Measurements from ENCODE around the gene MRM1.

The MRM1 gene

DNA sequence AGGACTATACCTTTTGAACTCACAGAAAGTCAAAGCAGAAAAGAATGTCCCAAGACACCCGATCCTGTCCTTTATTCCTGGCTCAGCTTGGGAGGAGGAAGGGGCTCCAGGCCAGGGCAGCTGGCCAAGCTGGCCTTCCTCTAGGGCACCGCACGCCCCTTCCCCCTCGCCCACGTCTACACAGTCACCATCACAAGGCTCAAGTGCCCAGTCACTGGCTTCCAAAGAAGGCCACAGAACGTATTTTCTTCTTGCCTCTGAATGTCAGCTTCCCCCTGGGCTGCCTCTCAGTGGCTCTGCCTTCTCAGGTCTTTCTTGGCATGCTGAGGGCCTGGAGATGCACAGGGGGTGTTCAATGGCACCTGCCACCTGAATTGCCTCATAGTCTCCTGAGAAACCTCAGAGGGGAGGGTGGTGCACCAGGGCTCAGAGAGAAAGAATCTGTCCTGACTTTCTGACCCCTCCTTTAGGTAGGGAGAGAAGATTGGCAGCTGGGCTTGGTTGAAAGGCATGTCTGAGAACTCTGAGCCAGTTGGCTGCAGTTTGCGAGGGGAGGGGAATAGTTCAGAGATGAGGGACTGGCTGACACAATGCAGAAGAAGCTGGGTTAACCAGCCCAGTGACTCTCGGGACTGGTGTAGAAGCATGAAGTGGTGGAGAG, 7.6 kb upstream of the MRM1 start:
- TF ChIP-seq, protein P1, sequence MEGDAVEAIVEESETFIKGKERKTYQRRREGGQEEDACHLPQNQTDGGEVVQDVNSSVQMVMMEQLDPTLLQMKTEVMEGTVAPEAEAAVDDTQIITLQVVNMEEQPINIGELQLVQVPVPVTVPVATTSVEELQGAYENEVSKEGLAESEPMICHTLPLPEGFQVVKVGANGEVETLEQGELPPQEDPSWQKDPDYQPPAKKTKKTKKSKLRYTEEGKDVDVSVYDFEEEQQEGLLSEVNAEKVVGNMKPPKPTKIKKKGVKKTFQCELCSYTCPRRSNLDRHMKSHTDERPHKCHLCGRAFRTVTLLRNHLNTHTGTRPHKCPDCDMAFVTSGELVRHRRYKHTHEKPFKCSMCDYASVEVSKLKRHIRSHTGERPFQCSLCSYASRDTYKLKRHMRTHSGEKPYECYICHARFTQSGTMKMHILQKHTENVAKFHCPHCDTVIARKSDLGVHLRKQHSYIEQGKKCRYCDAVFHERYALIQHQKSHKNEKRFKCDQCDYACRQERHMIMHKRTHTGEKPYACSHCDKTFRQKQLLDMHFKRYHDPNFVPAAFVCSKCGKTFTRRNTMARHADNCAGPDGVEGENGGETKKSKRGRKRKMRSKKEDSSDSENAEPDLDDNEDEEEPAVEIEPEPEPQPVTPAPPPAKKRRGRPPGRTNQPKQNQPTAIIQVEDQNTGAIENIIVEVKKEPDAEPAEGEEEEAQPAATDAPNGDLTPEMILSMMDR (IDR thresholded peaks at IDR 0.05; ENCODE audit: borderline replicate concordance, insufficient read depth, low read depth, low read length): no peak
- no peak overlapping the region for H3K4me3 ChIP-seq (ENCODE audit: low read depth, low read length)

DNA sequence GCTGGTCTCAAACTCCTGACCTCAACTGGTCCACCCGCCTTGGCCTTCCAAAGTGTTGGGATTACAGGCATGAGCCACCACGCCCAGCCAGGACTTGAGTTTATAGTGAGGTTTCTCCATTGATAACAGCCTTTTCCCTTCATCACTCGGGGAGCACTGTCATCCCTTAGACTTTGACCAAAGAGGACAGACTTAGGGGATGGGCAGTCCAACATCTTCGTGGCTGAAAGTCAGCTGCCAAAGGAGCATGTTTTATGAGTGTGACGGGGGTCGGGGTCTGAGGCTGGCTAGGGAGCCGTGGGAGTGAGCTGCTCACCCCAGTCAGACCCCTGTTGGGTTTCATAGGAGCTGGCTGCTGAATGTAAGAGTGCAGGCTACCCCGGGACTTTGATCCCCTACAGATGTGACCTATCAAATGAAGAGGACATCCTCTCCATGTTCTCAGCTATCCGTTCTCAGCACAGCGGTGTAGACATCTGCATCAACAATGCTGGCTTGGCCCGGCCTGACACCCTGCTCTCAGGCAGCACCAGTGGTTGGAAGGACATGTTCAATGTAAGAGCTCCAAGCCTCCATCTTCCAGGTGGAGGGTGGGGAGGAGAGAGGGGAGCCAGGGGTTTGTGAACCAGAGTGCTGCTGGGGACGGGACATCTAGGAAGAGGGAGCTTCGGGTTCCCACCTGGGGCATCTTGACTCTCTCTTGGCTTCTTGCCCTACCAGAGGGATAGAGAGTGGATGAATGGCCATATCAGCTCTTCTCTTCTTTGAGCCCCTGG, 6.6 kb upstream of the MRM1 start:
- TF ChIP-seq, protein P1 (IDR thresholded peaks at IDR 0.05; ENCODE audit: borderline replicate concordance, insufficient read depth, low read depth, low read length): no peak
- no peak overlapping the region for H3K4me3 ChIP-seq (ENCODE audit: low read depth, low read length)

DNA sequence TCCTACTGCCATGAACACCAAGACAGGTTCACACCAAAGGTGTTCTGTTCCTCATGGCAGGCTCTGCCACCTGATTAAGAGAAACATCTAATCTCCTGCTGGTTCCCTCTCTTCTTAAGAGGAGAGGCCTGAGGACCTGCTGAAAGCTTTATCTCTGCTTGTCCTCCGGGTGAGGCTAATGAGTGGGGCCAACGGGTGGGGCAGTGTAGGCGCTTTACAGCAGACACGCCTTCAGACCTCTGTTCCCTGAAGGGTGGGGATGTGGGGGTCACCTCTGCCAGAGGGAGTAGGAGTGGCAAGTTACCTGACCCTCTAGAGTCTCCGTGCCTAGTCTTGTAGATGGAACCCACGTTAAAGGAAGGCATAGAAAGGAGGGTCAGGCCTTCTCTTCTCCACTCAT, 4.2 kb upstream of the MRM1 start:
- TF ChIP-seq, protein P1 (IDR thresholded peaks at IDR 0.05; ENCODE audit: borderline replicate concordance, insufficient read depth, low read depth, low read length): no peak
- no peak overlapping the region for H3K4me3 ChIP-seq (ENCODE audit: low read depth, low read length)

DNA sequence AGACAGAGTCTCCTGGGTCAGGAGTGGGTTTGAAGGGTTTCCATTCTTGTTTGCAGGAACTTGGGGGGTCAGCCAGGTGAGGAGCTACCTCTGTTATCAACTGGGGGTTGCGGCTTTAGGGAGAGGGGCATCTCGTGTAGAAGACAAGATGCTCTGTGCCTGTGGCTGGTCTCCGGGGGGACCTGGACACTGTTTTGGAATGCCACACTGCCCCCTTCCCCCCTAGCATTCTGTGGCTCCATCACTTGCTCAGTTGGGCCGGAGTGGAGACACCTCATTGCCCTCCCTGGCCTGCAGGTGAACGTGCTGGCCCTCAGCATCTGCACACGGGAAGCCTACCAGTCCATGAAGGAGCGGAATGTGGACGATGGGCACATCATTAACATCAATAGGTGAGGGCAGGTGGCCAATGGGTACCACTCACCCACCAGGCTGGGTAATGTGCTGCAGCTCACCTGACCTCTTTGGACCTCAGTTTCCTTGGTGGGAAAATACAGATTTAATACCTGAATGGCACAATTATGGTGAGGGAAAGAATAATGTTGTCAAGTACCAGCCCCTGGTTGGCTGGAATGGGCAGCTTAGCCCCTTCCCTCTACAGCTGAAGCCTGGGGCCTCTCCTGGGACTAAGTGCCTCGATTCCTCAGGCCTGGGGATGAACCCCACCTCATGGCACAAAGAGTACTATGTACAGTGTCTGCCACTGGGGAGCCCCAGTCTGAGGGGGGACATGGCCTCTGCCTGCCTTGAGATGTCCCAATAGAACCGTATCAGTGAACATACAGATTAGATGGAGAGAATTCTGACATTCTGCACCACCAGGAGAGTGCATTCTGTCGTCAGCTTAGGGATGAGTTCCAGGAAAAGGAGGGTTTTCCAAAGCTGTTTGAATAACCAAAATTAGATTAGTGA, 3.3 kb upstream of the MRM1 start:
- no peak overlapping the region for H3K4me3 ChIP-seq (ENCODE audit: low read depth, low read length)

DNA sequence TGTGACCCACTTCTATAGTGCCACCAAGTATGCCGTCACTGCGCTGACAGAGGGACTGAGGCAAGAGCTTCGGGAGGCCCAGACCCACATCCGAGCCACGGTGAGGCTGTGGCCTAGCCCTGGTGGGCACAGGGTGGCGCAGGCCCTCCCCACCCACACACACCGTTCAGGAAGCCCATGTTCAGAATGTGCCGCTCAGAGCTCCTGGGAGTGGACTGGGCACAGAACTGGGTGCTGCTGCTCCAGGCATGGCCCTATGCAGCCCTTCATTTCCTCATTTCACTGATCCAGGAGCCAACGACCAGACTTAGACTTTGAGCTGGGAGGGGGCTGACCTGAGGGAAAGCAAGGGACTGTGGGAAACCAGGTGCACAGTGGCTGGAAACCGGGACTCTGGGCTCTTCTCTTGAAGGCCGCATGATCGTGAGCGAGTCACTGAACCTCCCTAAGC, 2.4 kb upstream of the MRM1 start:
- TF ChIP-seq, protein P1 (IDR thresholded peaks at IDR 0.05; ENCODE audit: borderline replicate concordance, insufficient read depth, low read depth, low read length): no peak
- H3K4me3 ChIP-seq (ENCODE audit: low read depth, low read length): no peak overlapping the region

More for the DNA sequence above, 3.3 kb upstream of the MRM1 start:
- TF ChIP-seq, protein P1 (IDR thresholded peaks at IDR 0.05; ENCODE audit: borderline replicate concordance, insufficient read depth, low read depth, low read length): no peak

DNA sequence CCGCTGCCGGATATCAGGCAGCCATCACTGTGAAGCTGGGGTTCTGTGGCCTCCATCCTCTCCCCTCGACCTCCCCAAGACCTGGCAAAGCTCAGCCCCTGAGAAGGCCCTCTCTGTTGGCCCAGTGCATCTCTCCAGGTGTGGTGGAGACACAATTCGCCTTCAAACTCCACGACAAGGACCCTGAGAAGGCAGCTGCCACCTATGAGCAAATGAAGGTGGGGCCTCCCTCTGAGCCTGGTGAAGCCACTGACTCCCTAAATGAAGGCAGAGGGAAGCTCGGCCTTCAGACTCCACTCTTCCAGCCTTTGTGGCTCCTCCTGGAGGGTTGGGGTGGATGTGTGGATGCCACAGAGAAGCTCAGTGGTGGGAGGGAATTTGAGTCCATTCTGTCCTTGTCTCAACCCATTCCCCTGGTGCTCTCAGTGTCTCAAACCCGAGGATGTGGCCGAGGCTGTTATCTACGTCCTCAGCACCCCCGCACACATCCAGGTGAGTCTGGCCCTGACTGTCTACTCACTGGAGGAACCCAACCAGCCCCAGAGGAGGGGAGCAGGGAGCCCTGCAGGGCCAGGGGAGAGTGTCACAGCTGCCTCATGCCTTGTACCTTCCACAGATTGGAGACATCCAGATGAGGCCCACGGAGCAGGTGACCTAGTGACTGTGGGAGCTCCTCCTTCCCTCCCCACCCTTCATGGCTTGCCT, 1.7 kb upstream of the MRM1 start:
- TF ChIP-seq, protein P1 (IDR thresholded peaks at IDR 0.05; ENCODE audit: borderline replicate concordance, insufficient read depth, low read depth, low read length): no peak
- H3K4me3 ChIP-seq (ENCODE audit: low read depth, low read length): no peak overlapping the region
